GM19324 (cell line): Measurements from ENCODE around the gene STK16.
"Not testable (repeated sequence)": the region's sequence is repeated elsewhere in the genome, so short reads cannot be mapped to it uniquely, and the experiment has no call there.

Experiments
- ATAC-seq: cut with Tn5 transposase; IDR thresholded peaks from one replicate; pipeline ENCODE4 v1.9.1; 2021; ENCODE audit warnings: mild to moderate bottlenecking, moderate library complexity; ENCODE audit not compliant: unreplicated experiment, low FRiP score

STK16 gene

DNA sequence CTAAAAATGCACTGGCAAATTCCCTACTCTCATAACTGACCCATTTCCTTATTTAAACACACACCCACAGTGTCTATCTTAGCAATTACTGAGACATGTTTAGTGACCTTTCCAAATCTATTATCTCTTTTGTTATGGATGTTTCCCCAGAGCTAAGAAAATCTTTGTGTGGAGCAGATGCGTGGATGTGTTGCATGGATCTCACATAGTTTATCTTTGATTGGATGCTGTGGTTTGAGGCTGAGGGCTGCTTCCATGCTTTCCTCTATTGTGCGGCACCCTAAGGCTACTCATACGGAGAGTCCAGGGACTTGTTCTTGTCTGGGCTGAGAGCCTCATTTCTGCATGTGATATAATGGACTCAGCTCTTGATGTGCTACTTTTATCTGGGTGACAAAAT lies 10.9 kb upstream of the STK16 start:
- no peak for ATAC-seq

- no peak for ATAC-seq
Observed at GRCh38 chr2:219243291-219243761, 2.0 kb upstream of the STK16 start.

- no peak for ATAC-seq
Observed at GRCh38 chr2:219244789-219245147, 511 bp upstream of the STK16 start.

- ATAC-seq = no peak
Observed at GRCh38 chr2:219245899-219246230, 586 bp downstream of the STK16 start.

- no peak for ATAC-seq
Observed at GRCh38 chr2:219246559-219246958, 1.3 kb downstream of the STK16 start.

DNA sequence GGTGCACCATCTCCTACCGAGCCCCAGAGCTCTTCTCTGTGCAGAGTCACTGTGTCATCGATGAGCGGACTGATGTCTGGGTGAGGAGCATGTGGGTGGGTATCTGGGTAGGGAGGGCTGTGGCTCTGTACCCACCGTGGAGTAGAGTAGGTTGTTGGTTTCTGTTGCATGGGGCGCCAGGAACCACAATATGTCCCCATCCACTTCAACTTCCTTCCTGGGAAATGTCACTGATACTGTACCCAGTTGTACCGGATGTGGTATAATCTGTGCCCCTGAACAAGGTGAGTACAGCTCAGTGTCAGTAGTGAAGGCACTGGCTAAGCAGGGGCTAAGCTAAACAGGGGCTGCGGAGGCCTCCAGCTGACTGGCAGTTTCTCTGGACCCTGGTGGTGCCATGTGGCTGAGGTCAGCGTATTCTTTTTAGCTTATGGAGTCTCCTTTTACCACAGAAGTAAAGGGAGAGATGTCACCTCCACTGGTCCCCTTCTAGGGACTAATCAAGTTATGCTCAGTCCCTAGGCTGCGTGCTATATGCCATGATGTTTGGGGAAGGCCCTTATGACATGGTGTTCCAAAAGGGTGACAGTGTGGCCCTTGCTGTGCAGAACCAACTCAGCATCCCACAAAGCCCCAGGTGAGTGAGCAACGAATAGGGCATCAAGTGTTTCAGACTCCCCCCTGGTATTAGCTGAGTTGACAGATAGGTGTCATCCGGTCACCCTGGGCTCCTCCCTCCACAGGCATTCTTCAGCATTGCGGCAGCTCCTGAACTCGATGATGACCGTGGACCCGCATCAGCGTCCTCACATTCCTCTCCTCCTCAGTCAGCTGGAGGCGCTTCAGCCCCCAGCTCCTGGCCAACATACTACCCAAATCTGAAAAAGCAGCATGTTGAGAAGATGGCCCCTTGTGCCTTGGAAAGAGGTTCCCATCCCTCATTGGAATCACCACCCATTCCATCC lies 2.7 kb downstream of the STK16 start:
- no peak for ATAC-seq

- no peak for ATAC-seq
Observed at GRCh38 chr2:219248845-219249202, 3.5 kb downstream of the STK16 start.

DNA sequence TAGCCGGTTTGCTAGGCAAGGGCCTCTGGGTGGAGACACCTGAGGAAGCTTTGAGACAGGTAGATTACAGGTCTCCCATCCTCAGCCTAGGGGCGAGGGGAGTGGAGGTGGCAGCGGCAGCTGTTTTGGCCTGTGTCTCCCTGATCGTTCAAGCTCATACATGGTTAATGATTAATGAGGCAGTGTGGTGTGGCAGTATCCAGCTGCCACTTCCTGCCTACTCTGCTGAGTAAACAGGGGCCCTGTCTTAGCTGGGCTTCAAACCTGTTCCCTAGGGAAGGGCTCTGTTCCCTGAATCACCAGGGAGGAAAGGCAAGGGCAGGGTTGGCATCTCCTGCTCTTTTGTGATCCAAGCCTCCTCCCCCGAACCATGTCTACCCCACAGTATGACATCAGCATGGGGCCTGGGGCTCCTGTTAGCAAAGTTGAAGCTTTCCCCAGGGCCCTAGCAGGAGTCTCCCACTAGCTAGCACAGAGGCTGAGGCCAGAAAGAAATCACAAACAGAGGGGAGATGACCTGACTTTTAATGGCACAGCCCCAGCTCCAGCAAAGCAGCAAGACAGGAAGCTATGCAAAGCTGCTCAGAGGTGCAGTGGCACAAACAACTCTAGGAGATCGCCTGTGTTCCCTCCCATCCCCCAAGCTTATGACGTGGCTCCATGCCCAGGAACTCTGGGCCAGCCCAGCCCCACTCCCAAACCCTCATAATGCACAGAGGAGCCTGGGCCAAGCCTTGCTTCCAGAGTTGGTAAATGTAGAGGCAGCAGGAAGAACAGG lies 4.1 kb downstream of the STK16 start:
- peak; percentile 38 for ATAC-seq

DNA sequence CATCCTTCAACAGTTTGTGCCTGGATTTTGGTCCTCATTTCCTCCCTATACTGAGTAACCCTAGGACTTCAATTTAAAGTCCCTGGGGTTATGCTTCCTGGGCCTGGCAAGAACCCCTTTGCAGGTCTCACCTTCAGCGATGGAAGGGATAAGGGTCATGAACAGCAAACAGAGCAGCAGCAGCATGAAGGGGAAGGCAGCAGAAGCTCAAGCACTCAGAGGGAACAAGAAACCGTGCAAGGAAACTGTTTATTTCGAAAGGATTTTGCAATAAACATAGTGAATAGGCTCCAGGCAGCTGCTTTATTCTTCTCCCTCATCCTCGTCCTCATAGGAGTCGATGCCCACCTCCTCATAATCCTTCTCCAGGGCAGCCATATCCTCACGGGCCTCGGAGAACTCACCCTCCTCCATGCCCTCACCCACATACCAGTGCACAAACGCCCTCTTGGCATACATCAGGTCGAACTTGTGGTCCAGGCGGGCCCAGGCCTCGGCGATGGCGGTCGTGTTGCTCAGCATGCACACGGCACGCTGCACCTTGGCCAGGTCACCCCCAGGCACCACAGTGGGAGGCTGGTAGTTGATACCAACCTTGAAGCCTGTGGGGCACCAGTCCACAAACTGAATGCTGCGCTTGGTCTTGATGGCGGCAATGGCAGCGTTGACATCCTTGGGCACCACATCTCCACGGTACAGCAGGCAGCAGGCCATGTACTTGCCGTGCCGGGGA lies 4.9 kb downstream of the STK16 start:
- no peak for ATAC-seq

- no peak for ATAC-seq
Observed at GRCh38 chr2:219251656-219252055, 6.4 kb downstream of the STK16 start.

DNA sequence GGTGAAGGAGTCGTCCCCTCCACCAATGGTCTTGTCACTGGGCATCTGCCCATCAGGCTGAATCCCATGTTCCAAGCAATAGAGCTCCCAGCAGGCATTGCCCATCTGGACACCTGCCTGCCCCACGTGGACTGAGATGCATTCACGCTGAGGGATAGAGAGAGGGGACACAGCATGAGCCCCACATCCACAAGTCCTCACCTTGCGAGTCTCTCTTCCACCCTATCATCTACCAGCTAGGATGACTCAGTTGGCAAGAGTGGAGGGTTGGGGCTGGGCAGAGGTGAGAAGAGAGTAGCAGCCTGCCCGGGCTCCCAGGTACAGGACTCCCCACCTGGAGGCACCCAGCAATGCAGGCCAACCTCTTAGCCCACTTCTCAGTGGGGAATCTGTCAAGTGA lies 6.8 kb downstream of the STK16 start:
- no peak for ATAC-seq

GRCh38 chr2:219252570-219252899 lies 7.3 kb downstream of the STK16 start:
- no peak for ATAC-seq

DNA sequence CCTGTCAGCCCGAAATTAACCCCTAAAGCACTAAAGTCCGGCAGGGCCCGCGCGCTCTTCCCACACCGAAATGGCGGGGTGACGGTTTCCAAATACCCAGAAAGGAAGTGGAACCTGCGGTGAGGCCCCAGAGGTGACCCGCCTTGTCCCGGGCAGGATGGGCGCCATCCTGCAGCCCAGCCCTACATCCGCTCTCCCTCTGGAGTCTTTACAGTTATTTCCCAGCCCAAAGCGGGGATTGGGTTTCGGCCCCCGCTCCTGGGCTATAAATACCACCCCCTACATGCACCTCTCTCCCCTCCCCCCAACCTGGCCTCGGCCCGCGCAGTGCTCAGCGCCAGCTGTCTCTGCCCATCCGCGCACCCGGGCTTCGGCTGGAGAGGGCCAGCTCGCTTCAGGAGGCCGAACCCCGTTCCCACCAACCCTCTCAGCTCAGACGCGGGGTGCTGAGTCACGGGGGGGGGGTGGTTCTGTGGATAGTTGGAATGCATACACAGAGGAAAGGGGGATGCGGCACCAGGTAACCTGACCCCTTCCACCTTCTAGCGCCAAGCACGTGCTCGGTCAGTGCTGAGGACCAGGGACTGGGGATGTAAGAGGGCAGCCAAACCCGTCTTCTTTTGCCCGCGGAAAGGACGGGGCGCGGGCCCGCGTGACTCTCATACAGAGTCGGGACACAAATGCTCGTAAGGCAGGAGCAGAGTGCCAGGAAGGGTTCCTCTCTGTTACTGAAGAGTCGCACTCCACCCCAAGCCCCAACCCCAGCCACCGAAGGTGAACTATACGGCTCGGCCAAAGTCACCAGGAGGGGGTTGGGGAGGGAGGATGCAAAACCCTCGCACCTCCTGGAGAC lies 7.8 kb downstream of the STK16 start, which contains the start of gene TUBA4B:
Gene TUBA4B (plus strand): TSS at position 344 of the 853 bp plus-strand sequence. CDS start 165 bp downstream, at position 509.
- ATAC-seq = peak; percentile 9

- peak; percentile 48 for ATAC-seq
Observed at GRCh38 chr2:219253753-219254589, 8.7 kb downstream of the STK16 start, which contains the start of gene TUBA4A. TSS of gene TUBA4A (minus strand) at chr2:219253918. CDS start at chr2:219253858, 60 bp downstream.

GRCh38 chr2:219254590-219255201 lies 9.4 kb downstream of the STK16 start:
- peak; percentile 16 for ATAC-seq

- ATAC-seq = not testable (repeated sequence)
Observed at GRCh38 chr2:219258942-219259341, 13.7 kb downstream of the STK16 start.

DNA sequence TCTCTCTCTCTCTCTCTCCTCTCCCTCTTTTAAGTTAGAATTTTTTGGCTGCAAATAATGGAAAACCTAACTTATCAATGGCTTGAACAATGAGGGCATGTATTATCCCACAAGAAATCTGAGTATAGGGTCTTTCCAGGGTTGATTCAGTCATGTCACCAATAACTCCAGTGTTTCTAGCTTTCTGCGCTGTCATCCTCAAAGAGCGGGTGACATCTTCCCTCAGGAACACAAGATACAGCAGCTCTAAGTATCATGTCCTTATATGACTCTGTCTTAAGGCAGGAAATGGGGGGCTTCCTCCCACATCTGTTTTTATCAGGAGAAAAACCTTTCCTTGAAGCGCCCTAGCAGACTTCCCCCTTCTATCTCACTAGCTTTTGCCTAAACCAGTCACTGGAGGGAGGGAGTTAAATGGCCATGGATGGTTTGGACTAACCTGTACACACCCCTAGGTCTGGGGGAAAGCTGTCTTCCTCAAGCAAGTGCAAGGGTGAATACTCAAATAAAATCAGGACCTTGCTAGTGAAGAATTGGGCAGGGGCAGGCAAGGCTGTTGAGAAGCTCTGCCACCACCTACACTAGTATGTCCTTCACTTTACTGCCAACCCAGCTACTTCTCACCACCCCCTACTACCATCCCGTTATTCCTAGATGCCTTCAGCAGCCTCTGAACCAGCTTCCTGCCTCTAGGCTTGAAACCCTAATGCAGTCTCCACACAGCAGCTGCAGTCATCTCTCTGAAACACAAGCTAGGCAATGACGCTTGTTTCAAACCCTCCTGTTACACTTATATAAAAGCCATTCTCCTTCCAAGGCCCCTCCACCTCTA lies 16.0 kb downstream of the STK16 start:
- ATAC-seq = no peak

DNA sequence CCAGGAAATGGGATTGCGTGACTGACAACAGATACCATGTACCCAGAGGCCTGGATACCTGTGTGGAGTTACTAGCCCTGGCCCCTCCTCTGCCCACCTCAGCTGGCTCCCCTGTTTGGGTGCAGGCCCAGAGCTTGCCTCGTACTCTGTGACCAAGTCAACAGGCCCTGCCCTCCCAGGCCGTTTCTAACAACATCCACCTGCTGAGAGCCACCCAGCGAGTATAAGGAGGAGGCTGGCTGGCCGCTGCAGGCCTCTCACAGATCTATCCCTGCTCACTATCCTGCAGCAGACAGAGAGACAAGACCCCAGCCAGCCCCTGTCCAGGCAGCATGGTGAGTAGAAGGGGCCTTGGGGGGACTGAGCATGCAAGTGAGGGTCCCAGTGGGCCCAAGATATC lies 21.0 kb downstream of the STK16 start:
- ATAC-seq = no peak
